HepG2 (cell line): ENCODE measurements around the gene SERPINB7. TPM values are rescaled to one million over a fixed set of nuclear protein-coding genes. Genes with fewer than 3 reads are reported as not detected.

Experiments
- ATAC-seq: fragments of 200-7000 bp; cut with Tn5 transposase; 3 replicates; pipeline ENCODE4 v1.9.1; 2020; ENCODE audit warnings: mild to moderate bottlenecking, moderate library complexity
- Bru-seq: library from RNA; stranded (reverse); fragments of 400-500 nt; gene quantifications from one replicate; lab custom pipeline; 2021; lab: Mats Ljungman, UMichigan
- BruChase-seq, 2 experiments: library from RNA; stranded (reverse); fragments of 400-500 nt; gene quantifications; one replicate each; lab custom pipeline; 2021; lab: Mats Ljungman, UMichigan
- BruUV-seq: library from RNA; stranded (reverse); fragments of 400-500 nt; replicated peaks from 2 replicates; lab custom pipeline; 2021; lab: Mats Ljungman, UMichigan
- CTCF ChIA-PET: fragments of 300-600 bp; formaldehyde crosslinking; extraction: SDS; loops from one replicate; lab custom pipeline; 2021; ENCODE audit warnings: low total read pairs, inconsistent platforms, low intra/inter-chr PET ratio; lab: Yijun Ruan, JAX
- POLR2A ChIA-PET: fragments of 350-600 bp; sonication (Branson Sonifier 250); formaldehyde crosslinking; loops from one replicate; lab custom pipeline; 2020; ENCODE audit warnings: antibody characterized with exemption, inconsistent platforms; lab: Yijun Ruan, JAX
- DNase-seq: peaks from one replicate; pipeline ENCODE4 v3.0.0-alpha.2; 2015; ENCODE audit warnings: low spot score
- FAIRE-seq: peaks from 3 replicates; lab custom pipeline; 2011; peaks lifted over from hg19 to GRCh38; lab: Jason Lieb, UNC
- H2AFZ ChIP-seq: one replicate; pipeline ENCODE4 v1.6.1; 2011; ENCODE audit warnings: low read length, inconsistent platforms
- H3K27ac ChIP-seq: fragments of 300-600 bp; 3 replicates; pipeline ENCODE4 v1.8.0; 2011; ENCODE audit warnings: mixed run types, mild to moderate bottlenecking, mixed read lengths, low read length, inconsistent platforms; ENCODE audit not compliant: insufficient read depth; ENCODE audit errors: extremely low read length
- H3K27me3 ChIP-seq, 2 experiments: fragments of 200-600 bp in 1 of 2; 2 replicates in 1 of 2; 3 replicates in 1 of 2; pipeline versions ENCODE4 v1.6.0 to v1.8.0; 2011; ENCODE audit warnings: low read length in 2 of 2, mild to moderate bottlenecking in 2 of 2, moderate library complexity in 2 of 2, inconsistent platforms in 1 of 2; ENCODE audit not compliant: insufficient read depth in 2 of 2, control insufficient read depth in 1 of 2
- H3K36me3 ChIP-seq, 2 experiments: fragments of 200-600 bp in 1 of 2; replicated peaks in 1 of 2; 2 replicates in 1 of 2; 3 replicates in 1 of 2; pipeline versions ENCODE4 v1.5.1 to v1.8.0; 2011; ENCODE audit warnings: low read length in 2 of 2, inconsistent platforms in 1 of 2; ENCODE audit not compliant: insufficient read depth in 2 of 2, control insufficient read depth in 1 of 2
- H3K4me1 ChIP-seq: 2 replicates; pipeline ENCODE4 v1.5.1; 2012; ENCODE audit warnings: low read length, inconsistent platforms; ENCODE audit not compliant: insufficient read depth
- H3K4me2 ChIP-seq: 2 replicates; pipeline ENCODE4 v1.6.0; 2011; ENCODE audit warnings: low read depth, low read length, inconsistent platforms
- H3K4me3 ChIP-seq, 3 experiments: fragments of 200-600 bp in 1 of 3; sonication (generic), shearing (Covaris generic) in 1 of 3; replicated peaks in 1 of 3; 2 replicates each; pipeline ENCODE4 v1.5.1; 2011 to 2016; ENCODE audit warnings: low read length in 3 of 3, inconsistent platforms in 2 of 3, low read depth in 2 of 3, mild to moderate bottlenecking in 2 of 3, control low read depth in 1 of 3, mixed read lengths in 1 of 3; ENCODE audit not compliant: insufficient read depth in 1 of 3
- H3K79me2 ChIP-seq: one replicate; pipeline ENCODE4 v1.6.1; 2011; ENCODE audit warnings: low read length, inconsistent platforms; ENCODE audit not compliant: insufficient read depth
- H3K9ac ChIP-seq: 2 replicates; pipeline ENCODE4 v1.6.0; 2011; ENCODE audit warnings: mild to moderate bottlenecking, low read depth, low read length, inconsistent platforms; ENCODE audit not compliant: insufficient read depth
- H3K9me3 ChIP-seq: 2 replicates; pipeline ENCODE4 v1.5.1; 2012; ENCODE audit warnings: mild to moderate bottlenecking, low read length
- H4K20me1 ChIP-seq: 2 replicates; pipeline ENCODE4 v1.6.0; 2011; ENCODE audit warnings: inconsistent platforms, mild to moderate bottlenecking, low read length, moderate library complexity; ENCODE audit not compliant: insufficient read depth
- TGIF2 ChIP-seq: IDR thresholded peaks from 2 replicates; pipeline ENCODE4 v1.6.1; 2016; ENCODE audit warnings: control low read depth, missing compliant biosample characterization
- ZNF720 ChIP-seq: sonication (generic); formaldehyde crosslinking; IDR thresholded peaks from 2 replicates; pipeline ENCODE4 v1.4.0; 2020; ENCODE audit warnings: missing genetic modification reagents
- WGBS: methylation state at CpG from one replicate; pipeline ENCODE4 v1.1.6; 2017; ENCODE audit warnings: low lambda C conversion rate; 5-methylcytosine and 5-hydroxymethylcytosine counted together
- in situ Hi-C: cut with HindIII; loops from 2 replicates; pipeline ENCODE4 v1.10.0; 2017; ENCODE audit warnings: low pct_unique_long_range_greater_than_20kb; ENCODE audit not compliant: extremely low pct_ligation_motif_present
- intact Hi-C: fragments of 100-400 bp; cut with micrococcal nuclease; formaldehyde crosslinking; loops from one replicate; pipeline ENCODE4 v1.10.0; 2022; ENCODE audit not compliant: unreplicated experiment
- long read RNA-seq, 2 experiments: library from RNA in 1 of 2; library from polyadenylated mRNA in 1 of 2; stranded (forward) in 1 of 2; unstranded in 1 of 2; transcript quantifications; one replicate each; pipeline ENCODE4 v2.0.0, GENCODE V29; 2019 to 2022
- polyA minus RNA-seq, 3 experiments: library from RNA; depleted of rRNA, polyadenylated mRNA; stranded (reverse); fragments of >200 nt; gene quantifications; 2 replicates each; pipeline ENCODE4 v1.2.3, GENCODE V29; 2011; ENCODE audit warnings: low replicate concordance in 1 of 3
- polyA plus RNA-seq, 8 experiments: library from polyadenylated mRNA; depleted of rRNA in 3 of 8; stranded (reverse) in 7 of 8; unstranded in 1 of 8; fragments of >200 nt; fragmentation: Illumina TruSeq in 4 of 8; extraction: Trizol in 4 of 8; gene quantifications; 2 replicates each; pipeline versions ENCODE4 v1.2.1 to v1.2.3, GENCODE V29; 2011 to 2016; ENCODE audit warnings: low read depth in 4 of 8, missing spikeins in 1 of 8, mixed read lengths in 1 of 8; ENCODE audit not compliant: insufficient read depth in 1 of 8
- total RNA-seq, 5 experiments: library from RNA; depleted of rRNA; stranded (reverse); fragments of >200 nt; fragmentation: Illumina TruSeq; extraction: Trizol; gene quantifications; 2 replicates each; pipeline ENCODE4 v1.2.3, GENCODE V29; 2016; ENCODE audit warnings: low read depth in 1 of 5
- TF ChIP-seq, protein P1 (sequence below): sonication (generic); formaldehyde crosslinking; IDR thresholded peaks from 2 replicates; pipeline ENCODE4 v1.4.0; 2020; ENCODE audit warnings: missing genetic modification reagents, mild to moderate bottlenecking, borderline replicate concordance
- TF ChIP-seq, protein P2 (sequence below): sonication (generic); formaldehyde crosslinking; IDR thresholded peaks from 2 replicates; pipeline ENCODE4 v1.5.0; 2020; ENCODE audit warnings: mild to moderate bottlenecking, missing genetic modification reagents, borderline replicate concordance
- TF ChIP-seq, protein P3 (sequence below): sonication (generic); formaldehyde crosslinking; IDR thresholded peaks from 2 replicates; pipeline ENCODE4 v1.4.0; 2020; ENCODE audit warnings: mild to moderate bottlenecking, low read depth, missing genetic modification reagents
- TF ChIP-seq, protein P4 (sequence below): sonication (generic); formaldehyde crosslinking; conservative IDR thresholded peaks from 2 replicates; pipeline ENCODE4 v1.4.0; 2020; ENCODE audit warnings: missing genetic modification reagents

Gene SERPINB7, protein sequence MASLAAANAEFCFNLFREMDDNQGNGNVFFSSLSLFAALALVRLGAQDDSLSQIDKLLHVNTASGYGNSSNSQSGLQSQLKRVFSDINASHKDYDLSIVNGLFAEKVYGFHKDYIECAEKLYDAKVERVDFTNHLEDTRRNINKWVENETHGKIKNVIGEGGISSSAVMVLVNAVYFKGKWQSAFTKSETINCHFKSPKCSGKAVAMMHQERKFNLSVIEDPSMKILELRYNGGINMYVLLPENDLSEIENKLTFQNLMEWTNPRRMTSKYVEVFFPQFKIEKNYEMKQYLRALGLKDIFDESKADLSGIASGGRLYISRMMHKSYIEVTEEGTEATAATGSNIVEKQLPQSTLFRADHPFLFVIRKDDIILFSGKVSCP
- total RNA-seq (2016; rRNA removed; fragmentation: Illumina TruSeq; extraction: Trizol) (not detected in 2 replicates), polyA plus RNA-seq (2011; rRNA removed) (not detected in 2 replicates), polyA minus RNA-seq (2011; rRNA and poly(A)+ RNA removed; ENCODE audit: low replicate concordance) (not detected in 2 replicates), Bru-seq, nascent RNA (not detected), BruChase-seq, experiment 1, labeled RNA remaining after a 6-hour chase (not detected), BruChase-seq, experiment 2, labeled RNA remaining after a 2-hour chase (percentile 2 among the genes with signal in this experiment)
- not detected in 2 replicates for total RNA-seq (2016; cell fraction: cytosol; rRNA removed; fragmentation: Illumina TruSeq; extraction: Trizol; ENCODE audit: low read depth)
- total RNA-seq (2016; cell fraction: insoluble cytoplasmic fraction; rRNA removed; fragmentation: Illumina TruSeq; extraction: Trizol), result not detected in 2 replicates
- total RNA-seq (2016; cell fraction: membrane; rRNA removed; fragmentation: Illumina TruSeq; extraction: Trizol), result not detected in 2 replicates
- total RNA-seq (2016; cell fraction: nucleus; rRNA removed; fragmentation: Illumina TruSeq; extraction: Trizol), result not detected in 2 replicates
- polyA plus RNA-seq (2011; cell fraction: cytosol; rRNA removed), result not detected in 2 replicates
- polyA plus RNA-seq (2011; cell fraction: nucleus; rRNA removed), result not detected in 2 replicates
- not detected in 2 replicates for polyA plus RNA-seq (2012)
- not detected in 2 replicates for polyA plus RNA-seq (2016; cell fraction: cytosol; fragmentation: Illumina TruSeq; extraction: Trizol; ENCODE audit: low read depth)
- not detected in 2 replicates for polyA plus RNA-seq (2016; cell fraction: insoluble cytoplasmic fraction; fragmentation: Illumina TruSeq; extraction: Trizol; ENCODE audit: low read depth)
- polyA plus RNA-seq (2016; cell fraction: membrane; fragmentation: Illumina TruSeq; extraction: Trizol; ENCODE audit: low read depth), result not detected in 2 replicates
- not detected in 2 replicates for polyA plus RNA-seq (2016; cell fraction: nucleus; fragmentation: Illumina TruSeq; extraction: Trizol; ENCODE audit: insufficient read depth, low read depth)
- not detected in 2 replicates for polyA minus RNA-seq (2011; cell fraction: cytosol; rRNA and poly(A)+ RNA removed)
- polyA minus RNA-seq (2011; cell fraction: nucleus; rRNA and poly(A)+ RNA removed), result not detected in 2 replicates
- long read RNA-seq, experiment 1, result 0 reads
- long read RNA-seq, experiment 2, result 0 reads

DNA sequence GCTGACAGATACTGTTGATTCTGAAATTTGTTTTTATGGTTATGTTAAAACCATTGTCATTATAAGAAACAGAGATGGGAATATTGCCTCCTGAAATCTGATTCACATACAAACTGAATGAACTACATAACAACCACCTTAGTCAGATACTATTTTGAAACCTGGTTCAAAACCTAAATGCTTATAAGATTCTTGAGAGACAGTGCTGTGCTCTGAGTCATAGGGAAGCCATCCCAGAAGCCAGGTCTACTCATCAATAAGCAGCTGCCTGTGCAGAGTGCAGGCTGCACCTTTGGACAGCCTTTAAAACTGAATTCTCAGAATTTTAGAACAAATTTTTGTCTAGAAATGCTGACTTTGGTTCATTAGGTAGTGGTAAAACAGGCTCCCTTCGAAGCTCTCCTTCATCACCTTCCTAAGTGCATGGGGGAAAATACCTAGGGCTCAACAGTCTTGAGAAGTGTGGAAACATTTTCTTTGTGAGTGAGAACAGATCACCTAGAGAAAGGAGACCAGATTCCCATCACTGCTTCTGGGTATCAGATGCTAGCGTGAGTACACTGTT, at the start of gene SERPINB7:
TSS of gene SERPINB7 (plus strand) at position 253 of the 565 bp plus-strand sequence. CDS start 6,955 bp downstream, outside the sequence.
- no peak for ATAC-seq
- ChIA-PET POLR2A (no interaction called here), CTCF (no interaction called here)
- Histone ChIP-seq H3K9ac (no peak within 1 kb of the TSS), H3K27ac (no peak within 1 kb of the TSS), H2AFZ (no peak within 1 kb of the TSS), H3K79me2 (no peaks in the 10 kb centered on the region), H3K4me3 (no peak within 1 kb of the TSS), H3K4me1 (no peaks in the 10 kb centered on the region), H3K4me2 (no peak within 1 kb of the TSS), H3K9me3 (no peaks in the 10 kb centered on the region), H3K27me3 (no peaks in the 10 kb centered on the region), H3K36me3 (no peaks in the 10 kb centered on the region), H4K20me1 (no peaks in the 10 kb centered on the region)
- intact Hi-C loops (no loop called here), in situ Hi-C loops (no loop called here)
- no peak for DNase-seq
- no TSS peak for BruUV-seq
- no peak for FAIRE-seq
- 10% methylated on average over 2 of the region's 2 CpGs for WGBS
- TF ChIP-seq, protein P1, sequence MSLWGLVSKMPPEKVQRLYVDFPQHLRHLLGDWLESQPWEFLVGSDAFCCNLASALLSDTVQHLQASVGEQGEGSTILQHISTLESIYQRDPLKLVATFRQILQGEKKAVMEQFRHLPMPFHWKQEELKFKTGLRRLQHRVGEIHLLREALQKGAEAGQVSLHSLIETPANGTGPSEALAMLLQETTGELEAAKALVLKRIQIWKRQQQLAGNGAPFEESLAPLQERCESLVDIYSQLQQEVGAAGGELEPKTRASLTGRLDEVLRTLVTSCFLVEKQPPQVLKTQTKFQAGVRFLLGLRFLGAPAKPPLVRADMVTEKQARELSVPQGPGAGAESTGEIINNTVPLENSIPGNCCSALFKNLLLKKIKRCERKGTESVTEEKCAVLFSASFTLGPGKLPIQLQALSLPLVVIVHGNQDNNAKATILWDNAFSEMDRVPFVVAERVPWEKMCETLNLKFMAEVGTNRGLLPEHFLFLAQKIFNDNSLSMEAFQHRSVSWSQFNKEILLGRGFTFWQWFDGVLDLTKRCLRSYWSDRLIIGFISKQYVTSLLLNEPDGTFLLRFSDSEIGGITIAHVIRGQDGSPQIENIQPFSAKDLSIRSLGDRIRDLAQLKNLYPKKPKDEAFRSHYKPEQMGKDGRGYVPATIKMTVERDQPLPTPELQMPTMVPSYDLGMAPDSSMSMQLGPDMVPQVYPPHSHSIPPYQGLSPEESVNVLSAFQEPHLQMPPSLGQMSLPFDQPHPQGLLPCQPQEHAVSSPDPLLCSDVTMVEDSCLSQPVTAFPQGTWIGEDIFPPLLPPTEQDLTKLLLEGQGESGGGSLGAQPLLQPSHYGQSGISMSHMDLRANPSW (CRISPR knock-in tag), result no peak
- TF ChIP-seq, protein P2, sequence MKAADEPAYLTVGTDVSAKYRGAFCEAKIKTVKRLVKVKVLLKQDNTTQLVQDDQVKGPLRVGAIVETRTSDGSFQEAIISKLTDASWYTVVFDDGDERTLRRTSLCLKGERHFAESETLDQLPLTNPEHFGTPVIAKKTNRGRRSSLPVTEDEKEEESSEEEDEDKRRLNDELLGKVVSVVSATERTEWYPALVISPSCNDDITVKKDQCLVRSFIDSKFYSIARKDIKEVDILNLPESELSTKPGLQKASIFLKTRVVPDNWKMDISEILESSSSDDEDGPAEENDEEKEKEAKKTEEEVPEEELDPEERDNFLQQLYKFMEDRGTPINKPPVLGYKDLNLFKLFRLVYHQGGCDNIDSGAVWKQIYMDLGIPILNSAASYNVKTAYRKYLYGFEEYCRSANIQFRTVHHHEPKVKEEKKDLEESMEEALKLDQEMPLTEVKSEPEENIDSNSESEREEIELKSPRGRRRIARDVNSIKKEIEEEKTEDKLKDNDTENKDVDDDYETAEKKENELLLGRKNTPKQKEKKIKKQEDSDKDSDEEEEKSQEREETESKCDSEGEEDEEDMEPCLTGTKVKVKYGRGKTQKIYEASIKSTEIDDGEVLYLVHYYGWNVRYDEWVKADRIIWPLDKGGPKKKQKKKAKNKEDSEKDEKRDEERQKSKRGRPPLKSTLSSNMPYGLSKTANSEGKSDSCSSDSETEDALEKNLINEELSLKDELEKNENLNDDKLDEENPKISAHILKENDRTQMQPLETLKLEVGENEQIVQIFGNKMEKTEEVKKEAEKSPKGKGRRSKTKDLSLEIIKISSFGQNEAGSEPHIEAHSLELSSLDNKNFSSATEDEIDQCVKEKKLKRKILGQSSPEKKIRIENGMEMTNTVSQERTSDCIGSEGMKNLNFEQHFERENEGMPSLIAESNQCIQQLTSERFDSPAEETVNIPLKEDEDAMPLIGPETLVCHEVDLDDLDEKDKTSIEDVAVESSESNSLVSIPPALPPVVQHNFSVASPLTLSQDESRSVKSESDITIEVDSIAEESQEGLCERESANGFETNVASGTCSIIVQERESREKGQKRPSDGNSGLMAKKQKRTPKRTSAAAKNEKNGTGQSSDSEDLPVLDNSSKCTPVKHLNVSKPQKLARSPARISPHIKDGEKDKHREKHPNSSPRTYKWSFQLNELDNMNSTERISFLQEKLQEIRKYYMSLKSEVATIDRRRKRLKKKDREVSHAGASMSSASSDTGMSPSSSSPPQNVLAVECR (CRISPR knock-in tag), result no peak
- TF ChIP-seq TGIF2 (CRISPR knock-in tag) (no peak), ZNF720 (CRISPR knock-in tag) (no peak)
- TF ChIP-seq, protein P3, sequence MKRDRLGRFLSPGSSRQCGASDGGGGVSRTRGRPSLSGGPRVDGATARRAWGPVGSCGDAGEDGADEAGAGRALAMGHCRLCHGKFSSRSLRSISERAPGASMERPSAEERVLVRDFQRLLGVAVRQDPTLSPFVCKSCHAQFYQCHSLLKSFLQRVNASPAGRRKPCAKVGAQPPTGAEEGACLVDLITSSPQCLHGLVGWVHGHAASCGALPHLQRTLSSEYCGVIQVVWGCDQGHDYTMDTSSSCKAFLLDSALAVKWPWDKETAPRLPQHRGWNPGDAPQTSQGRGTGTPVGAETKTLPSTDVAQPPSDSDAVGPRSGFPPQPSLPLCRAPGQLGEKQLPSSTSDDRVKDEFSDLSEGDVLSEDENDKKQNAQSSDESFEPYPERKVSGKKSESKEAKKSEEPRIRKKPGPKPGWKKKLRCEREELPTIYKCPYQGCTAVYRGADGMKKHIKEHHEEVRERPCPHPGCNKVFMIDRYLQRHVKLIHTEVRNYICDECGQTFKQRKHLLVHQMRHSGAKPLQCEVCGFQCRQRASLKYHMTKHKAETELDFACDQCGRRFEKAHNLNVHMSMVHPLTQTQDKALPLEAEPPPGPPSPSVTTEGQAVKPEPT, result no peak
- TF ChIP-seq, protein P4, sequence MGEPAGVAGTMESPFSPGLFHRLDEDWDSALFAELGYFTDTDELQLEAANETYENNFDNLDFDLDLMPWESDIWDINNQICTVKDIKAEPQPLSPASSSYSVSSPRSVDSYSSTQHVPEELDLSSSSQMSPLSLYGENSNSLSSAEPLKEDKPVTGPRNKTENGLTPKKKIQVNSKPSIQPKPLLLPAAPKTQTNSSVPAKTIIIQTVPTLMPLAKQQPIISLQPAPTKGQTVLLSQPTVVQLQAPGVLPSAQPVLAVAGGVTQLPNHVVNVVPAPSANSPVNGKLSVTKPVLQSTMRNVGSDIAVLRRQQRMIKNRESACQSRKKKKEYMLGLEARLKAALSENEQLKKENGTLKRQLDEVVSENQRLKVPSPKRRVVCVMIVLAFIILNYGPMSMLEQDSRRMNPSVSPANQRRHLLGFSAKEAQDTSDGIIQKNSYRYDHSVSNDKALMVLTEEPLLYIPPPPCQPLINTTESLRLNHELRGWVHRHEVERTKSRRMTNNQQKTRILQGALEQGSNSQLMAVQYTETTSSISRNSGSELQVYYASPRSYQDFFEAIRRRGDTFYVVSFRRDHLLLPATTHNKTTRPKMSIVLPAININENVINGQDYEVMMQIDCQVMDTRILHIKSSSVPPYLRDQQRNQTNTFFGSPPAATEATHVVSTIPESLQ, result no peak
